GM19240 (cell line): ENCODE measurements around the gene KMT2B.
A peak's percentile ranks its signal among the peaks of the same experiment; 100 is the strongest.

ENCODE experiments used
- DNase-seq: peaks from one replicate; pipeline ENCODE4 v3.0.0; 2011; ENCODE audit warnings: low spot score; ENCODE audit not compliant: insufficient read length

Gene KMT2B

GRCh38 chr19:35727053-35727955, 9.5 kb downstream of the KMT2B start:
- DNase-seq = no peak

DNA sequence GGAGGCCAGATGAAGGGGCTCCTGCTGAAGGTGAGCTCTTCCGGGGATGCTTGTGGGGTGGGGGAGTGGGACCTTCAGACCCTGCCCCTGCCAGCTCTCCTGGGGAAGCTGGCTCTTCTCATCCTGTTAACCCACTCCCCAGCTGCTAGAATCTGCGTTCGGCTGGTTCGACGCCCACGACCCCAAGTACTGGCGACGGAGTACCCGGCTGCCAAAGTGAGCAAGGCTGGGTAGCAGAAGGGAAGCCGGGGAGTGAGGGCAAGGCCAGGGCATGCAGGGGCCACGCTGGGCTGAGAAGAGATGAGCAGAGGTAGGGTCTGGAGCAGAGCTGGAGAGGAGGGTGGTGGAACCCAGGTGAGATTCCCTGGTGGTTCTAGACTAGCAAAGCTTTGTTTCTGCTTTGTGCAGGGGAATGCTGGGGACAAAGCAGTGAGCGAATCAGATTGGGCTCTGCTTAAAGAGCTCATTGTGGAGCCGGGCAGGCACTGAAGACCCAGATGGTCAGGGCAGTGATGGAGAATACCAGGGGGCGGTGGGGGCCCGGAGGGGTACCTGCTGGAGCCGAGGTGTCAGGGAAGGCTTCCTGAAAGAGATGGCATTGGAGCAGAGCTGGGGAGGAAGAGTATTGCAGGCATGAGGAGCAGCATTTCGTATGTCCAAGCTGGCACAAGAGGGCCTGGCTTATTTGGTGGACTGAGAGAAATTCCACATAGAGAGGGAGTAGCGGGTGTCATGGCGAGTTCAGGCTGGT, 10.3 kb downstream of the KMT2B start:
- DNase-seq = no peak

DNA sequence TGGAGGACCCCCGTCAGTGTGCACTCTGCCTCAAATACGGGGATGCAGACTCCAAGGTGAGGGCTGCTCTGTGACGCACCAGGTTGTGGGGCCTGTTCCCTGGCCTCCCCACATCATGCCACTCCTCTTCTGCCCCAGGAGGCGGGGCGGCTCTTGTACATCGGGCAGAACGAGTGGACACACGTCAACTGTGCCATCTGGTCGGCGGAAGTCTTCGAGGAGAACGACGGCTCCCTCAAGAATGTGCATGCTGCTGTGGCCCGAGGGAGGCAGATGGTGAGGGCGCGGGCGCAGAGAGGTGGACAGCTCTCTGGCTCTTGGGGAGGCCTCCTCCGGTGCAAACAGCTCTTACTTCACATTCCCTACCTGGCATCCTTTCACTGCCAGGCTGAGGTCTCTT, 11.2 kb downstream of the KMT2B start:
- no peak for DNase-seq

- no peak for DNase-seq
These were observed 12.0 kb downstream of the KMT2B start for GRCh38 chr19:35729763-35730162.

DNA sequence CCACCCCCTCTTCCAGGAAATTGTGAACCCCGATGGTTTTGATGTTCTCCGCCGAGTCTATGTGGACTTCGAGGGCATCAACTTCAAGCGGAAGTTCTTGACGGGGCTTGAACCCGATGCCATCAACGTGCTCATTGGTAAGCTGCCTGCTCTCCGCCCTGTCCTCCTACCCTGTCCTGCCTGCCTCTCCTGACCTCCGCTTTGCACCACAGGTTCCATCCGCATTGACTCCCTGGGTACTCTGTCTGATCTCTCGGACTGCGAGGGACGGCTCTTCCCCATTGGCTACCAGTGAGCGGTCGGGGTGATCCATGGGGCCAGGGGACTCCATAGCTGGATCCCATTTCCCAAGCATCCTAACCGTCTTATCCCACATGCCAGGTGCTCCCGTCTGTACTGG, 12.5 kb downstream of the KMT2B start:
- DNase-seq = no peak

DNA sequence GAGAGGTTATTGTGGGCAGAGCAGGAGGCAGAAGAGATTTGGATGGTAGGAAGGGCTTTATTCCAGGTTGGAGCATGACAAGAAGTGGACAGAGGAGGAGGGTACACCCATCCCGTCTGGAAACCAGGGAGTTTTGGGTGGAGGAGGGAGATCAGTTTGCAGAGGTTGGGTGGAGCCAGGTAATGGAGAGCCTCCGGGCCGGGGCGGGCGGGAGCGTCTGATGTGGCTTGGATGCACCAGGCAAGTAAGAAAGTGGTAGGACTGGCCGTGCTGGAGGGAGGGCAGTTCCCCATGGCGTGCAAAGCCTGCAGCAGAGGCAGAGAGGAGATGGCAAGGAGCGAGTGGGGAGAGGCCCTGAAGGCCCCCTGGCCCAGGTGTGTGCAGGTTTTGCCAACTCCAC, 13.6 kb downstream of the KMT2B start:
- no peak for DNase-seq

DNA sequence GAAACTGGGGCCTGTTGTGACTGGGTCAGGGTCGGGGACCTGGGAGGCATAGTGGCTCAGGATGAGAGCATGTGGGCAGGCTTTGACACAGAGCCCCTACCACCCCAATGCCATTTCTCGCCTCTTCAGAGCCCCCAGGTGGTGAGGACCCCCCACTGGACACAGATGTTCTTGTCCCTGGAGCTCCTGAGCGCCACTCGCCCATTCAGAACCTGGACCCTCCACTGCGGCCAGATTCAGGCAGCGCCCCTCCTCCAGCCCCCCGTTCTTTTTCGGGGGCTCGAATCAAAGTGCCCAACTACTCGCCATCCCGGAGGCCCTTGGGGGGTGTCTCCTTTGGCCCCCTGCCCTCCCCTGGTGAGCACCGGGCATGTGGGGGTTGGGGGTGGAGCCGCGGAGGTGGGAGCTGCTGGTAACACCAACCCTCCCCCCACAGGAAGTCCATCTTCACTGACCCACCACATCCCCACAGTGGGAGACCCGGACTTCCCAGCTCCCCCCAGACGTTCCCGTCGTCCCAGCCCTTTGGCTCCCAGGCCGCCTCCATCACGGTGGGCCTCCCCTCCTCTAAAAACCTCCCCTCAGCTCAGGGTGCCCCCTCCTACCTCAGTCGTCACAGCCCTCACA, 14.1 kb downstream of the KMT2B start:
- DNase-seq = no peak

- DNase-seq = no peak
These were observed 14.9 kb downstream of the KMT2B start for GRCh38 chr19:35732540-35733179.

DNA sequence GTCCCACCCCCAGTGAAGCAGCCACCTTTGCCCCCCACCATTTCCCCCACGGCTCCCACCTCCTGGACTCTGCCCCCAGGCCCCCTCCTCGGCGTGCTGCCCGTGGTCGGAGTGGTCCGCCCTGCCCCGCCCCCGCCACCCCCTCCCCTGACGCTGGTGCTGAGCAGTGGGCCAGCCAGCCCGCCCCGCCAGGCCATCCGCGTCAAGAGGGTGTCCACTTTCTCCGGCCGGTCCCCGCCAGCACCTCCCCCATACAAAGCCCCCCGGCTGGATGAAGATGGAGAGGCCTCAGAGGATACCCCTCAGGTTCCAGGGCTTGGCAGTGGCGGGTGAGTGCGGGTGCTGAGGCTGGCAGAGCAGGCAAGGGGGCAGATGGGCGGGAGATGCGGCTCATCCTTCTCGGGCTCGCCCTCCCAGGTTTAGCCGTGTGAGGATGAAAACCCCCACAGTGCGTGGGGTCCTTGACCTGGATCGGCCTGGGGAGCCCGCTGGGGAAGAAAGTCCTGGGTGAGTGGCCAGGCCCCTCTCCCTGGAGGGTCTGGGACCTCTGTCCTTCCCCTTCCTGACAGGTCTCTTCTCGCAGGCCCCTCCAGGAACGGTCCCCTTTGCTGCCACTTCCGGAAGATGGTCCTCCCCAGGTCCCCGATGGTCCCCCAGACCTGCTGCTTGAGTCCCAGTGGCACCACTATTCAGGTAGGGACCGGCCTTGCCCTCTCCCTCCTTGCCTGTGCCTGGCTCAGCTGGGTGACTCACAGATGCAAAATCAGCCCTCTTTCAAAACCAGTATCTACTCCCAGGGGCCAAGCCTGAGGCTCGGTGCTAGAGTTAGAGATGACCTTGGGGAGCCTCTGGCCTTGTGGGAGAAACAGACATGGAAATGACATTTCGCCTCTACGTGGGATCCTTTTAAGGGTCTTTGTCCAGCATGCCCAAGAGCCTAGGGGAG, 15.7 kb downstream of the KMT2B start:
- DNase-seq = no peak

- no peak for DNase-seq
These were observed 16.5 kb downstream of the KMT2B start for GRCh38 chr19:35734273-35734672.

DNA sequence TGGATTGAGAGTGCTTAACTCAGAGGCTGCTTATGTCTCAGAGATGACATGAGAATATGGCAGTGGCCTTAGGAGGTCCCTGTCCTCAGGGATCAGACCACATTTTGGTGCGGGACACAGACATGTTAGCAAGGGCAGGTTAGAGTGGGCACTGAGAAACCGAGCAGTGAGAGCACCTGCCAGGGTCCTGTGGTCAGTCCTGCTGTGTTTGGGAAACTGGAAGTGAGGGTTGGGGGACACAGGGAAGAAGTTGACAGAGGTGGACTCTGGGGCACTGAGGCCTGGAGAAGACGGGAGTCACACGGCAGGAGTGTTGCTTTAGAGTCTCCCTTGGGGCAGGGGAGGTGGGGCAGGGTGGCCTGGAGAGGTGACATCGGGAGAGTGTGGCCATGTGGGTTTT, 17.1 kb downstream of the KMT2B start:
- DNase-seq = no peak

DNA sequence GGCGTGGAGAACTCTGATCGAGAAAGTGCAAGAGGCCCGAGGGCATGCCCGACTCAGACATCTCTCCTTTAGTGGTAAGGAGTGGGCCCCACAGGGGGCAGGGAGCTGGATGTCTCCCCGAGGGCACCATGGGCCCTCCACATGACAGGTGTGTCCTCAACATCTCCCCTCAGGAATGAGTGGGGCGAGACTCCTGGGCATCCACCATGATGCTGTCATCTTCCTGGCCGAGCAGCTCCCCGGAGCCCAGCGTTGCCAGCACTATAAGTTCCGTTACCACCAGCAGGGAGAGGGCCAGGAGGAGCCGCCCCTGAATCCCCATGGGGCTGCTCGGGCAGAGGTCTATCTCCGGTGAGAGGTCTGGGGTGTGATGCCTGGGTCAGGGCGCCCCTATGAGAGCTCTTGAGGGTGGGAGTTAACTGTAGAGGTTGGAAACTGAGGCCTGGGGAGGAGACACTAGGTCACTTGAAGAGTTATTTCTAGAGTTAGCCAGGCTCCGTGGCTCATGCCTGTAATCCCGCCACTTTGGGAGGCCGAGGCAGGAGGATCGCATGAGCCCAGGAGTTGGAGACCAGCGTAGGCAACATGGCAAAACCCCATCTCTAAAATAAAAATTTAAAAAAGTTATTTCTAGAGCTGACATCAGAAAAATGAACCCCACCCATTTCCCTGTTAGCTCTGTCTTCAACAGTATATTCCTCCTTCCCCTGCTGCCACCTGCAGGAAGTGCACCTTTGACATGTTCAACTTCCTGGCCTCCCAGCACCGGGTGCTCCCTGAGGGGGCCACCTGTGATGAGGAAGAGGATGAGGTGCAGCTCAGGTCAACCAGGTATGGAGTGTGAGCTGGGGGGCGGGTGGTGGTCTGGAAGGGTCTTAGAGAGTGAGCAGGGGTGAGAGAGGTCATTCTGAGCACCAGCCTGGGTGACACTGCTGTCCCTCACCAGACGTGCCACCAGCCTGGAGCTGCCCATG, 19.4 kb downstream of the KMT2B start:
- no peak for DNase-seq

DNA sequence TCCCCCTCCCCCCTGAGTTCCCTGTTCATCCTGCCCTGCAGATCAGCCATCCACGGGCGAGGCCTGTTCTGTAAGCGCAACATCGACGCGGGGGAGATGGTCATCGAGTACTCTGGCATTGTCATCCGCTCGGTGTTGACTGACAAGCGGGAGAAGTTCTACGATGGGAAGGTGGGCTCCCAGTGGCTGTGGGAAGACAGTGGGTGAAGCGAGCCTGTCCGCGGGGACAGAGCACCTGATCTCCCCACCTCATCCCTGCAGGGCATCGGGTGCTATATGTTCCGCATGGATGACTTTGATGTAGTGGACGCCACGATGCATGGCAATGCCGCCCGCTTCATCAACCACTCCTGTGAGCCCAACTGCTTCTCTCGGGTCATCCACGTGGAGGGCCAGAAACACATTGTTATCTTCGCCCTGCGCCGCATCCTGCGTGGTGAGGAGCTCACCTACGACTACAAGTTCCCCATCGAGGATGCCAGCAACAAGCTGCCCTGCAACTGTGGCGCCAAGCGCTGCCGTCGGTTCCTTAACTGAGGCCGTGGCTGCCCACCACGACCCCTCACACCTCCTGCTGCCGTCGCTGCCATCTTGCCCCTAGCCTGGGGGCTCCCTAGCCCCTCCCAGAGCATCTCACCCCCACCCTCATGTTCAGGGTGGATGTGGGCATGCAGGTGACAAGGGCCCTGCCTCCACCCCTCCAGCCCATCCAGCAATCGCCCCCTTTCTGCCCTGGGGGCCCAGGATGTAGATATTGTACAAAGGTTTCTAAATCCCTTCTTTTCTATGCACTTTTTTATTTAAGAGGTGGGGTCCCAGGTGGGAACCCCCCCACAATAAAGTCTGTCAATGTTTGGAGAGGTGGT, 20.5 kb downstream of the KMT2B start:
- DNase-seq = no peak

- no peak for DNase-seq
These were observed 21.1 kb downstream of the KMT2B start for GRCh38 chr19:35738887-35739229.

GRCh38 chr19:35739275-35740107, 21.7 kb downstream of the KMT2B start:
- no peak for DNase-seq

DNA sequence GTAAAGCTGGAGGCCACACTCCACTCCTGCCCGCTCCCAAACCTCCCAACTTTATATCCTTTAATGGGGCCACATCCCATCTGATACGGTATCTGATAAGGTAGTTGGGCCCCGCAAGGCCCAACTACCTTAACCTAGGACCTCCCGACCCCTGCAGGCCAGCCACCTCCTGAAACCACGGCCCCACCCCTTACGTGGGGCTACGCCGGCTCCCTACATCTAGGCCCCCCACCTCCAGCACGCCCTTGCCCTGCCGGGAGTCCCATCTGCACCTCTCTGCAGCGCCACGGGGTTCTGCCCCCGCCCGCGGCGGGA, 22.3 kb downstream of the KMT2B start:
- DNase-seq = peak; percentile 69

DNA sequence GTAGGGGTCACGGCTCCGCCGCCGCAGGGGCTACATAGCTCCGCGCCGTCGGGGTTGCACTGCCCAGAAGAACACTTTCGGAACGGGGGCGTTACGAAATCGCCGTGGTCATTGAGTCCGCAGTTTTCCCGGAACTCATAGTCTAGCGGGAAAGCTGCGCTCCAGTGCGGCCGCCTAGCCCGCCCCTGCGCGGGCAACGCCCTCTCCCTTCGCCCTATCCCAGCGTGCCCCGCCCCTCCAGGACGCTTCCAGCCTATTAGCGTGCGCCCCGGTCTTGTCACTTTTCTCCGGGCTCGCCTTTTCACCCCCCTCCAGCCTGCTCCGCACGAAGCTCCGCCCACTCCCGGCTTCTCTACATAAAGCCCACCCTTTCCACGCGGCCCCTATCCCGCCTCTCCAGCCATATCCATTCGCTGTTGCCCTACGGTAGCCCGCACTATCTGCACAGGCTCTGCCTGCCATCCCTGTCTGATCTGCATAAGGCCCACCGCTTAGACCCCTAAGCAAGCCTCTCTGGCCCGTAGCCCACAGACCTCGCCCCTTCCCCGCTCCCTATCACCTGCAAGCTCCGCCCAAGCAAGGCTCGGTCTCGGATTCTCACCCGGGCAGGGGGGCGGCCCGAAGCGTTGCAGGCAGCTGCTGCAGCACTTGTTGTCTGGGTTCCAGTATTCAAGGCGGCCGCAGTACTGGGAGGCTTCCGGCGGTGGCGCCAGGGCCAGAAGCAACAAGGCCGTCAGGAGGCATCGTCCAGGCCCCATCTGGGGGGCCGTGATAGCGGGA, 22.8 kb downstream of the KMT2B start:
- peak; percentile 99 for DNase-seq
